ENCODE results near the gene GNB3.
"Not testable (repeated sequence)": the region's sequence is repeated elsewhere in the genome, so short reads cannot be mapped to it uniquely, and the experiment has no call there.

GNB3 gene

GRCh38 chr12:6886206-6886999 is 45.7 kb downstream of the GNB3 start:
- not testable (repeated sequence) for DNase-seq

DNA sequence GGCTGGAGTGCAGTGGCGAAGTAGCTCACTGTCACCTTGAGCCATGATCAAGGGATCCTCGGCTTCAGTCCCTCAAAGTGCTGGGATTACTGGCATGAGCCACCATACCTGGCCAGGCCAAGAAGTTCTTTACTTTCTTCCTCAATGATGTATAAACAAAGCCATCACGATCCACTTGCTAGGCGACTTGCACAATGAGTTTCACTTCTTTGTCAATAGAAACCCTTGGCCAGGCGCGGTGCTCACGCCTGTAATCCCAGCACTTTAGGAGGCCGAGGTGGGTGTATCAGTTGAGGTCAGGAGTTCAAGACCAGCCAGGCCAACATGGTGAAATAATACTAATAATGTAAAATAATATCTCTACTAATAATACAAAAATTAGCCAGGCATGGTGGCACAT is 46.7 kb downstream of the GNB3 start:
- no peak for DNase-seq

DNA sequence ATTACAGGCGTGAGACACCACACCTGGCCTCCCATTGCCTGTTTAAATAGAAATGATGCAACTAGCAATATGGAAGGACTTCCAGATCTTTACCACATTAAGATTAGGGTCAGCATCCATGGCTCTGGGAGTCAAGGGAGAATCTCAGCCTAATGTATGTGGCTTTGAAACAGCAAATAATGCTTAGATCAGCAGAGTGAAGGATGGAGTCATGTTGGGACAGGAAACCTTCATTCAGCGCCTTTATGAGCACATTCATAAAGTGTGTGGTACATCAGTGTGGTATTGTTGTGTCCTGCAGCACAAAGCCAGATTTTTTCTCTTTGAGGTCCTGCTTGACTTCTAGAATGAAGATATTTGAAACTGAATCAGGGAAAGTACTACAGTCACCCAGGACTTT is 47.6 kb downstream of the GNB3 start:
- no peak for DNase-seq

GRCh38 chr12:6888794-6889193 is 48.1 kb downstream of the GNB3 start:
- DNase-seq = not testable (repeated sequence)

DNA sequence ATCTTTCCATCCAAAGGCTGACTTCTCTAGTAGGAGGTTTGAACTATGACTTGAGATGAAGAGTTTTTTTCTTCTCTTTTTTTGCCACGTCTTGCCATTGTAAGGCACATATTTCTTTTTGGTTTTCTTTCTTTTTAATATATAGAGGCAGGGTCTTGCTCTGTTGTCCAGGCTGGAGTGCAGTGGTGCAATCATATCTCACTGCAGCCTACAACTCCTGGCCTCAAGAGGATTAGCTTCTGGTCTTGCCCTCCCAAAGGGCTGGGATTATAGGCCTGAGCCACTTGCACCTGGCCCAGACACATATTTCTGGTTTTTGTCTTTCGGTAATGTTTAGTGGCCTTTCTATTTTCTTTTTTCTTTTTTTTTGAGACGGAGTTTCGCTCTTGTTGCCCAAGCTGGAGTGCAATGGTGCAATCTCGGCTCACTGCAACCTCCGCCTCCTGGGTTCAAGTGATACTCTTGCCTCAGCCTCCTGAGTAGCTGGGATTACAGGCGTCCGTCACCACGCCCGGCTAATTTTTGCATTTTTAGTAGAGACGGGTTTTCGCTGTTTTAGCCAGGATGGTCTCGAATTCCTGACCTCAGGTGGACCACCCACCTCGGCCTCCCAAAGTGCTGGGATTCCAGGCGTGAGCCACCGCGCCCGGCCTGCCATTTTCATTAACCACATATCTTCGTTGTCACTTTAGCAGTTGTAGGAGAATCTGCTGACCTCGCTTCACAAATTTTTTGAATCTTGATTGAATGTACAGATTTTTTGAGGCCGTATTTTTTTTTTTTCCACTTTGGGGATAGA is 49.2 kb downstream of the GNB3 start:
- not testable (repeated sequence) for DNase-seq

DNA sequence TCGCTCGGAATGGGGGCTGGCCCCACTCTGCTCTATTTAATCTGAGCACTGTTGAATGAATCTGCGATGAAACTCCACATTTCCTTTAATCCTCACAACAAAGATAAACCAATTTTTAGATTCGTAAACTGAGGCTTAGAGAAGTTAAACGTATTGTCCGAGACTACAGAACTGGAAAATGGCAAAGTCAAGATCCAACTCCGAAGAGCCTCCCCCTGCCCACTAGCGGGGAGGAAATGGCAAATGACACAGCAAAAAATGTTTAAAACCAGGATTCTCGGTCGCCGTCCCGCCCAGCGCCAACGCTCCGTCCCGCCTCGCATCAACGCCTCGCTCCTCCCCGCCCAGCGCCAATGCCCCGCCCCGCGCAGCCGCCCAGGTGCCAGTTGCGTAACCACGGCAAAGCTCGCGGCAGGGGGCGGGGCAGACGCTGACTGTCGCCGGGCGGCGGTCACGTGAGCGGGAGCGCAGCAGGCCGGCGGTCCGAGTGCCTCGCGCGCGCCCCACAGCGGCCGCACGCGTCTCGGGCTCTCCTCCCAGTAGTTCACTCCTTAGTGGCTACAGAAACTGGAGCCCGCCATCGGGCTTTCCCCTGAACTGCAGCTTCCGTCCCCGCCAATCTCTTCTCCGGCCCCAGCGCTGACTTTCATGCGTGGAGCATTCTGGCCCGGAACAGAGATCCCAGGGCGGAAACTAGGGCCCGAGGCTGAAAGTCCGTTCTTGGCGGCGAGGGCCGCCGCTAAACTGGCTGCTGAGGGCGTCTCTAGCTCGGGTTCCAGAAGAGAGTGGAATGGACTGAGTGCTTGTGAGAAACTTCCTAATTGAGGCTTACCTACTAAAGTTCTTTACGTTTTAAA is 50.3 kb downstream of the GNB3 start:
- peak; percentile 96 to 97 for DNase-seq

GRCh38 chr12:6891646-6892001 is 50.9 kb downstream of the GNB3 start:
- DNase-seq = no peak

DNA sequence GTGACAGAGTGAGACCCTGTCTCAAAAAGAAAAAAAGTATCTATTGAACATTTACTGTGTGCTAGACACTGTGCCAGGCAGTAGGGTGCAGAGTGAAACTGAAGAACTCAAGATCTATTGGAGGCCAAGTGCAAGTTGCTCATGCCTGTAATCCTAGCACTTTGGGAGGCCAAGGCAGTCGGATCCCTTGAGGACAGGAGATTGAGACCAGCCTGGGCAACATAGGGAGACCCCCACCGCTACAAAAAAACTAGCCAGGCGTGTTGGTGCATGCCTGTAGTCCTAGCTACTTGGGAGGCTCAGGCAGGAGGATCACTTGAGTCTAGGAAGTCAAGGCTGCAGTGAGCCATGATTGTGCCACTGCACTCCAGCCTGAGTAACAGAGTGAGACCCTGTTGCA is 52.0 kb downstream of the GNB3 start:
- not testable (repeated sequence) for DNase-seq

- no peak for DNase-seq
These were observed 53.6 kb downstream of the GNB3 start for GRCh38 chr12:6894321-6894720.

Data from hippocampal formation (tissue), 2 donors.